COLO668 (cell line): ENCODE measurements around the gene IZUMO1.
"Not testable (repeated sequence)": the region's sequence is repeated elsewhere in the genome, so short reads cannot be mapped to it uniquely, and the experiment has no call there.

ENCODE experiments used
- DNase-seq: peaks from one replicate; lab custom pipeline; 2025; ENCODE audit not compliant: unreplicated experiment; lab: John Stamatoyannopoulos, UW

IZUMO1 gene

DNA sequence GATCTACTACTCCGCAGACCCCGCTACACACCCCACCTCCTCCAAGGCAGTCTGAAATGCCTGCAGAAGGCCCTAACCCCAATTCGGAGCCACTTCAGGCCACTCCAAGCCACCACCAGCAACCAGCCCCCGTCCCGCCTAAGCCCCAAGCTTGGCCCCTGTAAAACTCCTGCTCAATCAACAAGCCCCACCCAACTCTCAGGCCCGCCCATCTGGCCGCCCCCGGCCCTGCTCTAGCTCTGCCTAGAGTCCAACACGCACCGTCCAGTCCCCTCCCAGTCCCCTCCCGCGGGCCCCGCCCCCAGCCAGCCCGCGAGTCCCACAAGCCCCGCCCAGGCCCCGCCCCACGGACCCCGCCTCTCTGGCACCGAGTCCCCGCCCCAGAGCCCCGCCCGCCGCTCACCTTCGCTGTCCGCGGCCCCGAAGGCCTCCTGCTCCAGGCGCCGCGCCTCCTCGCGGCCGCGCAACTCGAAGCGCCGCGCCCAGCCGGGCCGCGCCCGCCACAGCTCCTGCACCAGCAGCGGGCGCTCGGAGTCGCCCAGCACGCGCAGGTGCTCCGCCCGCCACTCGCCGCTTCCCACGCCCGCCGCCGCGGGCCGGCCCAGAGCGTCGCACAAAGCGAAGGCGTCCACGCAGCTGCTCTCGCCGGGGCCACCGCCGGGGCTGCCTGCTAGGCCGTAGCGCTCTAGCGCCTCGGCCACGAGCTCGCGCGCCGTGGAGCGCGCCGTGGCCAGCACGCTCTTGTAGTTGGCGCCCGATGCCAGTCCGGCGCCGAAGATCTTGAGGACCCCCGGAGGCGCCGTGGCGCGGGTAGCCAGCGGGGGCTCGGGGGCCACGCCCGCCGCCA is 7.9 kb downstream of the IZUMO1 start:
- DNase-seq = peak; percentile 97

DNA sequence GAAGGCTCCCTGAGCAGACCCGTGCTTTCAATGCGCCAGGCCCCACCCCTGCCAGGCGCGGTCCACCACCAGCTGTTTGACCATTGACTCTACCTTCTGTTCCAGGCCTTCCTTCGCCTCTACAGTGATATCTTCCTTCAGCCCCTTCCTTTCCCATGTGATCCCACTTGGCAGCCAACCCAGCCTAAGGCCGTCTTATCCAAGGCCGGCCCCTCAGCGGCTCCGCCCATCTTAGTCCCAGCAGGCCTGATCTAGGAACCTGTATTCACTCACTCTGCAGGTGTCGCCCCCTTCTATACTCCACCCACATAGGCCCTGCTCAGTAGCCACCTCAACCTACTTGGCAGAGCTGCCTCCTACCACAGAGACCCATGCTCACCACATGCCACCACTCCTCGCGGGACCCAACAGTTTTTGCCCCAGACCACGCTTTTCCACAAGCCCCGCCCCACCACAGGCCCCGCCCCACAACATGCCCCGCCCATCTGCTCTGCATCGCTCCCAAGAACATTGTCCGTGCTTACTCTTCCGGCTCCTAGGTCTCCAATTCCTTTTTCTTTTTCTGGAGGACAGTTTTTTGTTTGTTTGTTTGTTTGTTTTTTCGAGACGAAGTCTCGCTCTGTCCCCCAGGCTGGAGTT is 9.2 kb downstream of the IZUMO1 start:
- DNase-seq = peak; percentile 11

DNA sequence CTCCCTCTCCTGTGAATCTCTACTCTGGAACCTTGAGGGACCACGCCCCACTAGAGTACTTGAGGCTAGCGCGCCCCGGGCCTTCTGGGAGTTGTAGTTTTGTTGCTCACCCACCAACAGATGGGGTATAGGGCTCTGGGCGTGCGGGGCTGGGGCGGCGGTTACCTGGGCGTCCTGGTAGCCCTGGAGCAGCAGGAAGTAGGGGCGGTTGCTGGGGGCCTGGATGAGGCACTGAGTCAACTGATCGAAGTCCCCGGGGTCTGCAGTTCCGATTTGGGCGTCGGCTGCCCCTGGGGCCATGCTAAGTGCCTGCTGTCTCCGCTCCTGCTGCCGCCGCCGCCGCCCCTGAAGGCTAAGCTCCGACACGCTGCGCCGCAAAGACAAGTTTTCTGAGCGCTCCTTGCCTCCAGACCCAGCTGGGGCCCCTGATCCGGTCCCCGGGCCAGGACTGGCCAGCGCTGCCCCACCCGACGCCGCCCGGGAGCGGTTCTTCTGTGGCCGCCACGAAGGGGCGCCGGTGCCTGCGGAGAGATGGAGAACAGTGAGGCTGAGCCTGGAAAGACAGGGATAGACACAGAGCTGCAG is 11.6 kb downstream of the IZUMO1 start:
- no peak for DNase-seq

DNA sequence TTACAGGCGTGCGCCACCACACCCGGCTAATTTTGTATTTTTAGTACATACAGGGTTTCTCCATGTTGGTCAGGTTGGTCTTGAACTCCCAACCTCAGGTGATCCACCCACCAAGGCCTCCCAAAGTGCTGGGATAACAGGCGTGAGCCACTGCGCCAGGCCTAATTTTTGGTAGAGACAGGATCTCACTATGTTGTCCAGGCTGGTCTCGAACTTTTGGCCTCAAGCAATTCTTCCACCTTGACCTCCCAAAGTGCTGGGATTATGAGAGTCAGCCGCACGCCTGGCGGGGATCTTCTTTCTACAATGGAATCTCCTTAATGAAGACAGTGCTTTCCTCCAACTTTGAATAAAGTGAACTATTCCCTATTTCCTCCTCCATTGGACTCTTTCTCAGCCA is 12.1 kb downstream of the IZUMO1 start:
- no peak for DNase-seq

DNA sequence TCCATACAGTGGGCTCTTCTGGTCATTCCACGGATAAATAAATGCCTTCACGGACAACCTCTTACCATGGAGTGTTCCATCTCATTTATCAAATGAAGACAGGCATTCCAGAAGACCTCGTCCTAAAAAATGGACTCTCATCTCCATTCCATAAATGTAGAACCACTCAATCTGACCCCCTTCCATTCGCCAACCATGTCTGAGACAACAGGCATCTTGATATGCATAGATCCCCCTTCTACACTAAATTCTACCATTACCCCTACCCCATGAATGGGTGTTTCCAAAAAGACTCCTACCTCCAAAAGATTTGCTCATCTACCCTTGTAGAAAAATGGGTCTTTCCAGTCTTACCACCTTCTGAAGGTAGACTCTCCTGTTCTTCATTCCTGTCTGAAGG is 15.3 kb downstream of the IZUMO1 start:
- DNase-seq = no peak

DNA sequence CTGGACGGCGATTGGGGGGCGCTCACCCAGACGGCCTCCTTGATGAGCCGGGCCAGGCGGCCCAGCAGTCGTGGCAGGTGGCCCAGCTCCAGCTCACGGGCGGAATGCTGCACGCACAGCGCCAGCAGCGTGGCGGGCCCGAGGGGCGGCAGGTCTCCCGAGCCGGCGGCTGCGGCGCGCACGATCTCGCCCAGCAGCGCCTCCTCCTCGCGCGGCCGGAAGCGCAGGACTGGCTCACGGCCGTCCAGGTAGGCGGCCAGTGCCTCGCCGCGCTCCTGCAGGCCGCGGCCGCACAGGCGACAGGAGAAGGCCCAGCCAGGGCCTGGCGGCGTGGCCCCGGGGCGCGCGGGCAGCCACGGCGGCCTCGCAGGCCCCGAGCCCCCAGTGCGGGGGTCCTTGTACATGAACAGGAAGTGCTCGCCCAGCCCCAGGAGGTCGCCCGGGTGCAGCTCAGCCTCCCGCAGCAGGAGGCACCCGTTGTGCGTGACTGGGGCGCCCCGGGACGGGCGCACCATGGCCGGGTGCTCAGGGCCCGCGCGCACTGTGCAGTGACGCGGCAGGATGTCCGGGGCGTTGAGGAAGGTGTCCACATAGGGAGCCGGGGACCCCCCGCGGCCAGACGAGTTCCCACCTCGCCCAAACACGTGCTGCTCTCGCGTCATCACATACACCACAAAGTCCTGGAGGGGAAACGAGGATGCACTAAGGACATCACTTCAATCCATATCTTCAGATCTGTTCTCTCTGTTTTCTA is 17.6 kb downstream of the IZUMO1 start:
- DNase-seq = peak; percentile 53

DNA sequence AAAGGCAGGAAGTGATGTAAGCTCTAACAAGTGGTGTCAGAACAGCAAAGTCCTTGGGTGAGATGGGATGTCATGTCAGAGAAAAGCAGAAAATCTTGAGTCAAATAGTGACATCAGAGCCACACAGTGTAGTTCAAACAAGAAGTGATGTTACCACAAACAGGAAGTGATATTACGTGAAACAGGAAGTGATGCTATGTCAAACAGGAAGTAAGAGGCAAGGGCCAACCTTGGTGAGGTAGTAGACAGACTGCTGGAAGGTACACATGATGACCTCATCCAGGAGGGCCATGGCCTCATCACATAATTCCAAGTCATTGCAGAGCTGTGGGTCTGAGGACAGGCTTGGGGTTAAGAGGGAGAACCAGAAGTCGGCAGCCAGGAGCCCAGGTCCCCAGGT is 20.2 kb downstream of the IZUMO1 start:
- DNase-seq = no peak

DNA sequence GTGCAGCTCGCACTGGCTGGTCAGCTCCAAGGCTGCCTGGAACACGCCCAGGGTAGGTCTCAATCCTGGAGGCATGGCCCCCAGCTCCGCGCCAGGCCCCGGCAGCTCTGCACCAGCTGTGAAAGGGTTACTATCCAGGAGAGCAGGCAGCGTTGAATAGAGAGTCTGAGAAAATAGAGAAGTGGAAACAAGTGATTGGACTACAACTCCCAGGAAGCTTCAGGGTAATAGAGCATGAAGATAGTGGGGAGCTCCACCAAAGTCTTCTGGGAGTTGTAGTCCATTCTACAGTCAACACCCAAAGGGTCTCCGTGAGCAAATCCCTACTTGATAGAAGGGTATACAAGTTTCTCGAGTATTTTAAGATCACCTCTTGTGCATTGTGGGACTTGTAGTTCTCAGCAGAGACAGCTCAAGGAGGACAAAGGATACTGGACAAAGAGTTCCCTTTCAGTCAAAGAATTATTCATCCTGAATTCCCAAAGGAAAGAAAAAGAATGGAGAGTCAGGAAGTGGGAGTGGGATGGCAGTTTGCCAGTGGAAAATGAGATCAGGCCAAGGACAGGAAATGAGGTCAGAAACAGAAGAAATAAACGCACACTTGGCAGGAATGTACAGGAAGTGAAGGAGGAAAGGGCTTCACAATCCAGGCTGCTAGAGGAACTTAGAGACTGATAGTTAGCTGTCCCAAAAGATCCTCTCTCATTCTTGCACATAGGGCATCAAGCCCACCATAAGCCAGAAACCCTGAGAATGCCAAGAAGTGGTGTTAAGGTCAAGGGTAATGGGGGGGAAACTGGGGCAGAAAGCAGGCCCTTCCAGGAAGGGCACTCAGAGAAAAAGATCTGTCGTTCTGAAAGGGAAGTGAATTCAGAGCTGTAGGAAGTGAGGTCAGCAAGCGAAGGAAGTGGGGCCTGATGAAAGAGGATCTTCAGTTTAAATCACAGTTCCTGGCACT is 21.6 kb downstream of the IZUMO1 start:
- no peak for DNase-seq

DNA sequence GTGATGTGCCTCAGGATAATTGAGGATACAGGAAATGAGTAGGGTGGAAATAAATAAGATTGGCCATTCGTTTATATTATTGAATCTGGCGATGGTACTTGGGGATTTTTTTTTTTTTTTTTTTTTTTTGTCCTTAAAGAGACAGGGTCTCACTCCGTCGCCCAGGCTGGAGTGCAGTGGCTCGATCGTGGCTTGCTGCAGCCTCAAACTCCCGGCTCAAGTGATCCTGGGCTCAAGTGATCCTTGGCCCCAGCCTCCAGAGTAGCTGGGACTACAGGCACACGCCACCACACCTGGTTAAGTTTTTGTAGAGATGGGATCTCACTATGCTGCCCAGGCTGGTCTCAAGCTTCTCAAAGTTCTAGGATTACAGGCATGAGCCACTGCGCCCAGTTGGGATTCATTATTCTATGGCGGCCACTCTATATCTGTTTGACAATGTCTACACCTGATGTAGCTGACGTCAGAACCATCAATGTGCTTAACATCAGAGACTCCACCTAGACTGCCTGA is 24.5 kb downstream of the IZUMO1 start:
- DNase-seq = no peak

DNA sequence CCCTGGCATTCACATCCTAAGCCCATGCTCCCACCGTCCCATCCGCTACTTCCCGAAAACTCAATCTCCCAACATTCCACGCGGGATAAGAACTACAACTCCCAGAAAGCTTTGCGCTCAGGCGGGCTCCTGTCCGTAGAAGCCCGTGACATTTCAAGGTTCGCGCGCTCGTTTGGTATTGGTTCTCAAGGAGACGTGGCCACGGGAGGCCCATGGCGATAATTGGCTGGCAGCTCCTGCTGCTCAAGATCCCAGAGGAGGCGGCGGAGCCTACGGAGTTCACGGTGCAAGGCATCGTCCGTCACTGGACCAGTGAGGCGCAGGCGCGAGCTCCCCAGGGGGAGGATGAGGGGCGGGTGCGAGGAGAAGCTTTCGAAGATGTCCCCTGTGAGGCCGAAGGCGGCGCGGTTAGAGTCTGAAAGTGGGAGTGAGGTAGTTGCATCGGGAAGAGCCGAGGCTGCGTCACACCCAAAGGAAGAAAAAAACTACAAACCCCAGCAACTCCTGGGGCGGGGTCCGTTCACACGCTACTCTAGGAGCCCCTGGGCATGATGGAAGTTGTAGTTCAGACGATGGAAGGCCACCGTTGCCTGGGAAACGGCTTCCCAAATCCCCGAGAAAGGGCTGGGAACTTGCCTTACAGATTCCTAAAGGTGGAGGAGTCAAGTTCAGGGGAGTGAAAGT is 26.0 kb downstream of the IZUMO1 start:
- DNase-seq = peak; percentile 95

DNA sequence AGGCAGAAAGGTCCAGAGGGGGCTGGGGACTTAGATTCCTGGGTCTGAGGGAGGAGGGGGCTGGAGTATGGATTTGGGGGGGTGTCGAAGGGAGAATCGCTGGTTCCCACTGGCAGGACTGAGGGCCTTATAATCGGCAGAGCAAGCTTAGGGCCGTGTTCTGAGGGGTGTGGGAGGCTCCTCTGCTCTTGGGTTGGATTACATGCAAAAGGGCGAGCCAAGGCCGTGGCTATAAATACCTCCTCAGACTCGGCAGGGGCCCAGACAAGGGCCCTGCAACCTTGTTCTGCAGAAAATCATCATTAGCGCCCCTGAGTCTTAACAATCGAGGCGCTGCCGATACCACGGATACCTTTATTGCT is 26.5 kb downstream of the IZUMO1 start:
- no peak for DNase-seq

DNA sequence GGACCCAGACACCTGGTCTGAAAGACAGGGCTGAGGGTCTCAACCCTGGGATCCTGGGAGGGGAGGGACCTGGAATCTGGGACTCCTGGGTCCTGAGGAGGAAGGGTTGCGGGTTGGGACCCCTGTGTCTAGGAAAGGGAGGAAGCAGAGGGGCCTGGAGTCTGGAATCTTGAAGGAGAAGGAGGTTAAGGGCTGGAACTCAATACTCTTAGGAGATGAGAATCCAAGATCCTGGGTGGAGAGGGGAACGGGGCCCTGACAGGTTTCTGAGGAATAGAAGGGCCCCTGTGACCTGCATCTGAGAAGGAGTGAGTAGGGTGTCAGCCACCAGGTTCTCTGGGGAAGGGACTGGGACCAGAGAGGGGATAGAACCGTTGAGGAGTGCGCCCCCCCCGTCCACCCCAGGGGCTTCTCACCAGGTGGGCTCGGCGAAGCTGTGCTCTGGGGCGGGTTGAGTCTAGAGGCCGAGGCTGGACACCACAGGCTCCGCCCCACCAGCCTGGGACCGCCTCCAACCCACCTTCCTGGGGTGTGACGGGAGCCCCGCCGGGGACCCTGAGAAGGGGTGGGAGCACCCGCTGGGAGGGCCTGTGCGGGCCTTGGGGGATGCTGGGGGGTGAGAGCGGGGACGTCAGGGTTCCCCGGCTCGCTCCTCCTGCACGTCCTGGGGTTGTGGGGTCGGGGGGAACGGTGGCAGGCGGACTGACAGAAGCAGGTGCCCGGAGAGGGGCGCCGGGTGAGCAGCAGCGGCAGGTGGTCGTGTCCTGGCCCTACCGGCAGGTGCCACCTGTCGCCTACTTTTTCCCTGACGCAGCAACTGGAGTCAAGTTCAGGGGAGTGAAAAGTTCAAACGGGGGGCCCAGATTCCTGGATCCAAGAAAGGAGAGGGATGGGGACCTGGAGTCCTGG is 27.2 kb downstream of the IZUMO1 start, which contains the start of gene MAMSTR:
Gene MAMSTR (minus strand): TSS at position 463 of the 909 bp plus-strand sequence. CDS start 694 bp downstream, outside the sequence.
- DNase-seq = no peak

DNA sequence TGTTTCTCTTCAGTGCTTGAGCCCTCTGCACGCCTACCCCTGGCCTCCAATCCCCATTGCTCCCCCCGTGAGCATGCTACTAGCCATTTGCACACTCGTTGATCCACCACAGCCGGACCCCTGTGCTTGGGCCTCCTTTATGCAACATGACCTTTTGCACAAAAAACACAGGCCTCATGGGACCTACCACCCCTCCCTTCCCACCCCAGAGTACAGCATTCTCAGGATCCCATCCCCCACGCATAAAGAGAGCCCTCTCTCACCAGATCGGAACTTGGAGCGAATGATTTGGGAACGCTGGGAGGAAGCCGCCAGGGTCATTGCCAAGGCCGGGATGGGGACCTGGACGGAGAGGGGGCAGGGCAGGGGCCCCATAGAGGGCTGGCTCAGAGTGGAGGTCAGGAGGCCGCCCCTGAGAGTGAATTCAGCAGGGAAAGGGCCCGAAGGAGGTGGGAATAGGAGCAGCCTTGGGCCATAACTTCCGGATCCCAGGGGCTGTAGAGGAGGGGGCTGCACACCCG is 27.9 kb downstream of the IZUMO1 start:
- no peak for DNase-seq

DNA sequence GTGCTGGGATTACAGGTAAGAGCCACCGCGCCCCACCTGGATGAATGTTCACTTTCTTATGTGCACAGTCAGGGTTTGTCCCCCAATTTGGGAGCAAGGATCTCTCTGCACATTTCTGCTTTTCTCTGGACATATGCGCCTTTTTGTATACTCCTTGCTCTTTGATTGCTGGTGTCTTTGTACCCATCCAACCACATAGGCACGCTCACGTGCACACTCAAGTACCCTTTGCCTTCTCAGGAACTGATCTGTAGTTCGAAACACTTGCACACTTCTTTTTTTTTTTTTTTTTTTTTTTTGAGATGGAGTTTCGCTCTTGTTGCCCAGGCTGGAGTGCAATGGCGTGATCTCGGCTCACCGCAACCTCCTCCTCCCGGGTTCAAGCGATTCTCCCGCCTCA is 28.6 kb downstream of the IZUMO1 start:
- not testable (repeated sequence) for DNase-seq

DNA sequence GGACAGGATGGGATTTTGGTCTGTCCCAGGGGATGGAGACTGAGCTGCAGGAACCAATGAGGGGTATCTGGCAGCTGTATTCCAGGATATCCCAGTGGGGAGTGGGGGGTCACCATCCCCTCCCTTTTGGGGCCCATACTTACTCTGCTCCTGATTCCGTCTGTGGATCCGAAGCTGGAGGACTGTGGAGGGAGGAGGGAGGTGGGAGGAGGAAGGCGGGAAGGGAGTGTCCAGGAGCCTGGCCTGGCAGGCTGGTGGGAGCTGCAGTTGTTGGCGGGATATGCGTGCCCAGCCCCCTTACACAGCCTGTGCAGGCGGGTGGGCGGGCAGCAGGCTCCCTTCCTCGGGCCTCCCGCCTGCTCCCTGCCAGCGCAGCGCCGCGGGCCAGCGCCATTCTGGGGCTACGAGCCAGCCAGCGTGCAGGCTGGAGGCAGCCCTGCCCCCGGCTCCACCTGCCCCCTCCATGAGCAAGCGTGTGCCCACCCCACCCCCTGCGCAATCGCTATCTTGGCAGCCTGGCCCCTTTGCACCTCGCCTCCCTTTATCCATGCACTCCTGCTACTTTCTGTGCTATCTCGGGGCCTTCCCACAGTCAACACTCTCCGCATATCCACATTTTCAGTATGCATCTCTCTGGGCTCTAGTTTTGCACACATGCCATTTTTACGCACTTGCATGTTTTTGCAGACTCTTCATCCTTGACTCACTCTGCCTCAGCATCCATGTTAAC is 30.0 kb downstream of the IZUMO1 start:
- no peak for DNase-seq

DNA sequence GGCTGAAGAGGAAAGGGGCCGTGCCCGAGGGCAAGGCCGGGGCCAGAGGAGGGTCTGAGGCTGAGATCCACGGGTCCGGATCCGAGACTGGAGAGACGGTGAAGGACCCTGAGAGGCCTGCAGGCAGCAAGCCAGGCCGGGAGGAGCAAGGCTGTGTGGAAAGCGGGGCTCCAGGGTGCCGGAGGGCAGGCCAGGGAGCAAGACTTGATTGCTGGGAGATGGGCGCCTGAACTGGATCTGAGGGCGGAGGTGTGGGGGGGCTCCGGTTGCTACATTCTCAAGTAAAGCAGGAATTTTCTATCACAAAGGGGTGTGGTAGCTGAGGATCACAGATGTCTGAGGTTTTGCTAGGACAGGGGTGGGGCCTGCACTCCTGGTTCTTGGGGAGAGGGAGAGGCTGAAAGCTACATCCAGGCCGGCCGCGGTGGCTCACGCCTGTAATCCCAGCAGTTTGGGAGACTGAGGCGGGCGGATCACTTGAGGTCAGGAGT is 31.0 kb downstream of the IZUMO1 start:
- no peak for DNase-seq
